SK-N-SH (cell line): ENCODE data around the gene CXCL10.

Experiments used
- CTCF ChIP-seq: fragments of 200-600 bp; sonication (generic); IDR thresholded peaks from 2 replicates; pipeline ENCODE4 v1.6.1; 2017; ENCODE audit warnings: antibody characterized with exemption, mild to moderate bottlenecking, moderate library complexity
- EZH2phosphoT487 ChIP-seq: fragments of 200-600 bp; sonication (generic); IDR thresholded peaks from 2 replicates; pipeline ENCODE4 v1.6.1; 2017; ENCODE audit warnings: low read depth, mixed run types, mild to moderate bottlenecking, antibody characterized with exemption, moderate library complexity, borderline replicate concordance
- FOXJ3 ChIP-seq: sonication (generic); formaldehyde crosslinking; IDR thresholded peaks from 2 replicates; pipeline ENCODE4 v1.5.1; 2020; ENCODE audit warnings: mild to moderate bottlenecking, missing genetic modification reagents
- REST ChIP-seq: IDR thresholded peaks from 2 replicates; pipeline ENCODE4 v1.6.1; 2012; ENCODE audit warnings: mild to moderate bottlenecking, low read depth, low read length, moderate library complexity
- RFX5 ChIP-seq: IDR thresholded peaks from 2 replicates; pipeline ENCODE4 v1.6.1; 2012; ENCODE audit warnings: mild to moderate bottlenecking, improper control_type of control experiment, low read length

- TF ChIP-seq CTCF (no peak), REST (no peak), RFX5 (no peak), EZH2phosphoT487 (no peak), FOXJ3 (CRISPR knock-in tag) (no peak)
Observed at GRCh38 chr4:76000279-76000678, 23.0 kb downstream of the CXCL10 start.
